HL-60 (cell line): ENCODE measurements around the gene SLCO1A2.
"Not testable (repeated sequence)": the region's sequence is repeated elsewhere in the genome, so short reads cannot be mapped to it uniquely, and the experiment has no call there.

Experiments used
- DNase-seq, 2 experiments: peaks; one replicate each; pipeline ENCODE4 v3.0.0-alpha.2; 2010 to 2020; ENCODE audit warnings: low read depth in 1 of 2, low spot score in 1 of 2
- H3K27ac ChIP-seq: fragments of 250-450 bp; sonication (Bioruptor Pico); replicated peaks from 2 replicates; pipeline ENCODE4 v1.5.1; 2020; ENCODE audit warnings: mild to moderate bottlenecking, moderate library complexity
- H3K27me3 ChIP-seq: fragments of 250-450 bp; sonication (Bioruptor Pico); 2 replicates; pipeline ENCODE4 v1.5.1; 2021; ENCODE audit warnings: mild to moderate bottlenecking, moderate library complexity; ENCODE audit not compliant: insufficient read depth, poor library complexity, severe bottlenecking
- H3K4me3 ChIP-seq: replicated peaks from 2 replicates; pipeline ENCODE4 v1.5.1; 2011; ENCODE audit warnings: mild to moderate bottlenecking, control low read depth, low read length; ENCODE audit not compliant: insufficient read depth
- GABPA ChIP-seq: IDR thresholded peaks from 2 replicates; pipeline ENCODE4 v1.6.1; 2012; ENCODE audit warnings: low read depth
- POLR2AphosphoS5 ChIP-seq: IDR thresholded peaks from 2 replicates; pipeline ENCODE4 v1.6.1; 2012; ENCODE audit warnings: low read depth
- SPI1 ChIP-seq: IDR thresholded peaks from 2 replicates; pipeline ENCODE4 v1.6.1; 2012; ENCODE audit warnings: low read depth, mild to moderate bottlenecking, borderline replicate concordance
- TF ChIP-seq, protein P1 (sequence below): IDR thresholded peaks from one replicate; pipeline ENCODE4 v1.5.1; 2011; ENCODE audit warnings: low read length, control low read depth, inconsistent platforms; ENCODE audit not compliant: insufficient read depth
- TF ChIP-seq, protein P2 (sequence below): IDR thresholded peaks from 2 replicates; pipeline ENCODE4 v1.6.1; 2012; ENCODE audit warnings: low read depth; ENCODE audit not compliant: insufficient replicate concordance

Gene SLCO1A2

DNA sequence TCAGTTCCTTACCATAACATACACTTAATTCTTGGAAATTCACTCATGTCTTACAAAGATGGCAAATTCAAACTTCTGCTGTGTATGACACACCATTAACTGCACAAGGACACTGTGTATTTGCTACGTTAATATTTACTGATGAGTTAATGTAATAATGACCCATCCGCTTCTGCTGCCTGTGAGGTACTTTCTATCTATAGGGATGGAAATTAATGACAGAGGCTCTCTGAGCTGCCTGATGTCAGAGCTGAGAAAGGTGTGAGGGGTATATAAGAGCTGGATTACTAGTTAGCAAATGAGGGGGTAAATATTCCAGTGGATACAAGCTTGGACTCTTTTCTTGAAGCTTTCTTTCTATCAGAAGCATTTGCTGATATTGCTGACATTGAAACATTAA is 37.9 kb upstream of the SLCO1A2 start, which contains the start of gene IAPP:
Gene IAPP (plus strand): TSS at position 301 of the 400 bp plus-strand sequence. CDS start 450 bp downstream, outside the sequence.
- Histone ChIP-seq H3K4me3 (no peak within 1 kb of the TSS), H3K27me3 (no peaks in the 10 kb centered on the region), H3K27ac (no peak within 1 kb of the TSS)
- no peak for DNase-seq
- TF ChIP-seq POLR2AphosphoS5 (no peak), GABPA (no peak), SPI1 (no peak)
- TF ChIP-seq, protein P1, sequence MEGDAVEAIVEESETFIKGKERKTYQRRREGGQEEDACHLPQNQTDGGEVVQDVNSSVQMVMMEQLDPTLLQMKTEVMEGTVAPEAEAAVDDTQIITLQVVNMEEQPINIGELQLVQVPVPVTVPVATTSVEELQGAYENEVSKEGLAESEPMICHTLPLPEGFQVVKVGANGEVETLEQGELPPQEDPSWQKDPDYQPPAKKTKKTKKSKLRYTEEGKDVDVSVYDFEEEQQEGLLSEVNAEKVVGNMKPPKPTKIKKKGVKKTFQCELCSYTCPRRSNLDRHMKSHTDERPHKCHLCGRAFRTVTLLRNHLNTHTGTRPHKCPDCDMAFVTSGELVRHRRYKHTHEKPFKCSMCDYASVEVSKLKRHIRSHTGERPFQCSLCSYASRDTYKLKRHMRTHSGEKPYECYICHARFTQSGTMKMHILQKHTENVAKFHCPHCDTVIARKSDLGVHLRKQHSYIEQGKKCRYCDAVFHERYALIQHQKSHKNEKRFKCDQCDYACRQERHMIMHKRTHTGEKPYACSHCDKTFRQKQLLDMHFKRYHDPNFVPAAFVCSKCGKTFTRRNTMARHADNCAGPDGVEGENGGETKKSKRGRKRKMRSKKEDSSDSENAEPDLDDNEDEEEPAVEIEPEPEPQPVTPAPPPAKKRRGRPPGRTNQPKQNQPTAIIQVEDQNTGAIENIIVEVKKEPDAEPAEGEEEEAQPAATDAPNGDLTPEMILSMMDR = no peak
- TF ChIP-seq, protein P2, sequence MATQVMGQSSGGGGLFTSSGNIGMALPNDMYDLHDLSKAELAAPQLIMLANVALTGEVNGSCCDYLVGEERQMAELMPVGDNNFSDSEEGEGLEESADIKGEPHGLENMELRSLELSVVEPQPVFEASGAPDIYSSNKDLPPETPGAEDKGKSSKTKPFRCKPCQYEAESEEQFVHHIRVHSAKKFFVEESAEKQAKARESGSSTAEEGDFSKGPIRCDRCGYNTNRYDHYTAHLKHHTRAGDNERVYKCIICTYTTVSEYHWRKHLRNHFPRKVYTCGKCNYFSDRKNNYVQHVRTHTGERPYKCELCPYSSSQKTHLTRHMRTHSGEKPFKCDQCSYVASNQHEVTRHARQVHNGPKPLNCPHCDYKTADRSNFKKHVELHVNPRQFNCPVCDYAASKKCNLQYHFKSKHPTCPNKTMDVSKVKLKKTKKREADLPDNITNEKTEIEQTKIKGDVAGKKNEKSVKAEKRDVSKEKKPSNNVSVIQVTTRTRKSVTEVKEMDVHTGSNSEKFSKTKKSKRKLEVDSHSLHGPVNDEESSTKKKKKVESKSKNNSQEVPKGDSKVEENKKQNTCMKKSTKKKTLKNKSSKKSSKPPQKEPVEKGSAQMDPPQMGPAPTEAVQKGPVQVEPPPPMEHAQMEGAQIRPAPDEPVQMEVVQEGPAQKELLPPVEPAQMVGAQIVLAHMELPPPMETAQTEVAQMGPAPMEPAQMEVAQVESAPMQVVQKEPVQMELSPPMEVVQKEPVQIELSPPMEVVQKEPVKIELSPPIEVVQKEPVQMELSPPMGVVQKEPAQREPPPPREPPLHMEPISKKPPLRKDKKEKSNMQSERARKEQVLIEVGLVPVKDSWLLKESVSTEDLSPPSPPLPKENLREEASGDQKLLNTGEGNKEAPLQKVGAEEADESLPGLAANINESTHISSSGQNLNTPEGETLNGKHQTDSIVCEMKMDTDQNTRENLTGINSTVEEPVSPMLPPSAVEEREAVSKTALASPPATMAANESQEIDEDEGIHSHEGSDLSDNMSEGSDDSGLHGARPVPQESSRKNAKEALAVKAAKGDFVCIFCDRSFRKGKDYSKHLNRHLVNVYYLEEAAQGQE = no peak

- no peak for DNase-seq
- Histone ChIP-seq H3K27ac (no peak overlapping the region), H3K4me3 (no peak overlapping the region), H3K27me3 (no peaks in the 10 kb centered on the region)
- TF ChIP-seq, protein P1 = no peak
- TF ChIP-seq GABPA (no peak), SPI1 (no peak)
These were observed 36.2 kb upstream of the SLCO1A2 start for GRCh38 chr12:21370845-21371449.

- no peak for TF ChIP-seq GABPA
- TF ChIP-seq, protein P2 = no peak
- TF ChIP-seq SPI1 = no peak
- no peak for TF ChIP-seq POLR2AphosphoS5
- TF ChIP-seq, protein P1 = no peak
- H3K27ac ChIP-seq = no peak overlapping the region
- H3K4me3 ChIP-seq = no peak overlapping the region
- H3K27me3 ChIP-seq = no peaks in the 10 kb centered on the region
- DNase-seq = no peak
These were observed 34.6 kb upstream of the SLCO1A2 start for GRCh38 chr12:21369141-21369980.

GRCh38 chr12:21360632-21361031 is 25.9 kb upstream of the SLCO1A2 start:
- H3K27ac ChIP-seq, DNase-seq, H3K4me3 ChIP-seq, H3K27me3 ChIP-seq: not testable (repeated sequence)
